Breast epithelium (tissue), 4 donors: ENCODE measurements around the gene CCDC91. TPM values are rescaled to one million over a fixed set of nuclear protein-coding genes. Genes with fewer than 3 reads are reported as not detected.

Source experiments
- DNase-seq, 2 donors: peaks; one replicate each; pipeline ENCODE4 v3.0.0-alpha.2; 2019; ENCODE audit warnings: low spot score in 2 of 2
- H3K27ac ChIP-seq, 2 donors: fragments of 200-600 bp; sonication (generic) in 1 of 2; one replicate each; pipeline ENCODE4 v1.5.1; 2016 to 2019; ENCODE audit warnings: mild to moderate bottlenecking in 1 of 2
- H3K27me3 ChIP-seq, 2 donors: fragments of 200-600 bp; sonication (generic) in 1 of 2; one replicate each; pipeline versions ENCODE4 v1.5.1 to v1.6.0; 2017 to 2019; ENCODE audit warnings: control low read depth in 1 of 2, mild to moderate bottlenecking in 1 of 2
- H3K36me3 ChIP-seq: fragments of 200-600 bp; one replicate; pipeline ENCODE4 v1.5.1; 2019
- H3K4me1 ChIP-seq, 2 donors: fragments of 200-600 bp; sonication (generic); one replicate each; pipeline ENCODE4 v1.5.1; 2016 to 2019; ENCODE audit warnings: control low read depth in 1 of 2
- H3K4me3 ChIP-seq, 3 donors: fragments of 200-600 bp; sonication (generic); 1 replicate in 2 of 3; 2 replicates in 1 of 3; pipeline ENCODE4 v1.5.1; 2016 to 2019; ENCODE audit warnings: mild to moderate bottlenecking in 3 of 3, moderate library complexity in 2 of 3
- H3K9me3 ChIP-seq, 2 donors: fragments of 200-600 bp; sonication (generic) in 1 of 2; one replicate each; pipeline ENCODE4 v1.5.1; 2016 to 2019; ENCODE audit warnings: control low read depth in 1 of 2
- CTCF ChIP-seq, 3 donors: fragments of 450-650 bp; IDR thresholded peaks; one replicate each; pipeline ENCODE4 v1.5.1; 2016 to 2017; ENCODE audit warnings: antibody characterized with exemption in 3 of 3, mild to moderate bottlenecking in 3 of 3, moderate library complexity in 3 of 3
- POLR2A ChIP-seq: fragments of 450-650 bp; IDR thresholded peaks from one replicate; pipeline ENCODE4 v1.6.1; 2016; ENCODE audit warnings: antibody characterized with exemption, mild to moderate bottlenecking, moderate library complexity
- POLR2AphosphoS5 ChIP-seq, 3 donors: sonication (generic); formaldehyde crosslinking; IDR thresholded peaks; one replicate each; pipeline ENCODE4 v1.6.1; 2017; ENCODE audit warnings: antibody characterized with exemption in 3 of 3
- intact Hi-C: fragments of 100-400 bp; cut with DNase I; formaldehyde crosslinking; loops from one replicate; pipeline ENCODE4 v1.15.1; 2023; ENCODE audit warnings: low total_unique reads
- total RNA-seq, 3 donors: library from RNA; depleted of rRNA; stranded (reverse); fragments of >200 nt; gene quantifications; one replicate each; pipeline ENCODE4 v1.1.0, GENCODE V29; 2016

Gene CCDC91
- total RNA-seq, 3 donors from 2014 or later: 45.9 to 68.9 (median 48.8) TPM

DNA sequence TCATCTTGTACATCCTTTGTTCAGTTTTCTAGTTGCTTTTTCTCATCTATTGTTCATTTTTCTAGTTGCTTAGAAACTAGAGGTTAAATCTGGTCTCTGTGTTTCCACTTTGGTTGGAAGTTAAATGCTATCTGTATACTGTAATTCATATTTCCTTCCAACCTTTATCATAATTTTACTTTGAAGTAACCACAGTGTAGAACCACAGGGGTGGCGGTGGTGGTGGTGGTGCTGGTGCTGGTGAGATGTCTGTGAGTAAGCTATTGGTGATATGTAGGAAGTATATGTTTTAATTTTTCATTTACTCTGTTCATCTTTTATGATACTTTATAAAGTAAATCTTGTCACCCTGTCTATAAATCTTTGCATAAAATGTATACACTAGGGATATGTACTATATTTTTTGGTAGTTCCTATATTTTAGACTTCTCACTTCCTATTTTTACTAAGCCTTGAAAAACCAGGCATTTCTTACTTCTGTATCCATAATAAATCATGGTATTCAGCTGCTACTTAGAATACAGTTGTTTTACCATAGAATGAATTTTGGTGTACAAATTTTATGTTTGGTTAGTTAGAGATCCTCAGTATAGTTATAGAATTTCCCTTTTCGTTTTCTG lies 31.9 kb downstream of the CCDC91 start:
- no peak overlapping the region for H3K27ac ChIP-seq
- intact Hi-C loops: no loop called here
- no peak for DNase-seq
- H3K27me3 ChIP-seq: no peaks in the 10 kb centered on the region
- H3K9me3 ChIP-seq: peaks cover 0 to 8% of the 10 kb centered on the region in 2 donors
- no peak for TF ChIP-seq CTCF (IDR thresholded peaks at IDR 0.05)
- TF ChIP-seq POLR2A: no peak
- TF ChIP-seq POLR2AphosphoS5 (IDR thresholded peaks at IDR 0.05): no peak
- H3K4me3 ChIP-seq: no peak overlapping the region
- no peaks in the 10 kb centered on the region for H3K36me3 ChIP-seq
- no peaks in the 10 kb centered on the region for H3K4me1 ChIP-seq

DNA sequence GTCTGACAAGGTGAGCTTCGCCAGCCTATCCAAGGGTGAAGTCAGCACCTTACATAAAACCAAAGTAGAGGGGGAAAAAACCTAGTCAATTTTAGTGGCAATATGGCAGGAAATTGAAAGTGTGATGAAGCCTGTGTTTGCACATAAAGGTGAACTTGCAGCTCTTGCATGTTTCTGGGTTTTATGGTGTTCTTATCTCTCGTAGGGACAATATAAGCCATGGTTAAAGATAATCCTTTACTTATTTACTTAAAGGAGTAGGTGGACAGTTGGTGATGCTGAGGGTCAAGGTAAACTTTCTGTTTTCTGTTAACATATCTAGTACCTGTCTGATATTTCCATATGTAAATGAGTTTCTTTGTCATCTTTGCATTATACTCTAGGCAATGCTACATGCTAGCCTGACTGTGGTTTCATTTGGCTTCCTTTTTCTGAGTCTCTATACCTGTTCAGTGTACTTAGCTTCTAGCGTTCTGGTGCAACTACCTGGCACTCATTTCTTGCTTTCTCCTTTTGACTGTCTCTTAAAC lies 32.8 kb downstream of the CCDC91 start:
- intact Hi-C loops: no loop called here
- no peak overlapping the region for H3K4me3 ChIP-seq
- TF ChIP-seq POLR2A (no peak), CTCF (IDR thresholded peaks at IDR 0.05) (no peak), POLR2AphosphoS5 (IDR thresholded peaks at IDR 0.05) (no peak)

GRCh38 chr12:28223858-28224257 lies 33.6 kb downstream of the CCDC91 start:
- Histone ChIP-seq H3K27me3 (no peaks in the 10 kb centered on the region), H3K27ac (no peak overlapping the region), H3K9me3 (peaks cover 0 to 2% of the 10 kb centered on the region in 2 donors), H3K4me1 (no peaks in the 10 kb centered on the region), H3K4me3 (no peak overlapping the region), H3K36me3 (no peaks in the 10 kb centered on the region)
- TF ChIP-seq POLR2AphosphoS5 (IDR thresholded peaks at IDR 0.05) (no peak), POLR2A (no peak), CTCF (IDR thresholded peaks at IDR 0.05) (no peak)
- no peak for DNase-seq
- intact Hi-C loops: no loop called here

More for the DNA sequence above, 32.8 kb downstream of the CCDC91 start:
- DNase-seq: no peak
- no peaks in the 10 kb centered on the region for H3K4me1 ChIP-seq
- H3K27ac ChIP-seq: no peak overlapping the region
- H3K27me3 ChIP-seq: no peaks in the 10 kb centered on the region
- H3K9me3 ChIP-seq: peaks cover 0 to 8% of the 10 kb centered on the region in 2 donors
- no peaks in the 10 kb centered on the region for H3K36me3 ChIP-seq

- H3K9me3 ChIP-seq: no peaks in the 10 kb centered on the region
- H3K4me1 ChIP-seq: no peaks in the 10 kb centered on the region
- no peak overlapping the region for H3K4me3 ChIP-seq
- TF ChIP-seq POLR2AphosphoS5 (IDR thresholded peaks at IDR 0.05): no peak
- TF ChIP-seq POLR2A: no peak
- TF ChIP-seq CTCF (IDR thresholded peaks at IDR 0.05): no peak
- DNase-seq: no peak
- intact Hi-C loops: no loop called here
- no peaks in the 10 kb centered on the region for H3K36me3 ChIP-seq
- H3K27me3 ChIP-seq: no peaks in the 10 kb centered on the region
- no peak overlapping the region for H3K27ac ChIP-seq
Observed at GRCh38 chr12:28226705-28227104, 36.4 kb downstream of the CCDC91 start.

GRCh38 chr12:28227251-28227650 lies 37.0 kb downstream of the CCDC91 start:
- Histone ChIP-seq H3K27me3 (no peaks in the 10 kb centered on the region), H3K27ac (no peak overlapping the region)
- intact Hi-C loops: no loop called here

More at GRCh38 chr12:28227251-28227650, 37.0 kb downstream of the CCDC91 start:
- no peaks in the 10 kb centered on the region for H3K4me1 ChIP-seq
- H3K9me3 ChIP-seq: no peaks in the 10 kb centered on the region
- DNase-seq: no peak
- H3K36me3 ChIP-seq: no peaks in the 10 kb centered on the region
- H3K4me3 ChIP-seq: no peak overlapping the region
- no peak for TF ChIP-seq CTCF (IDR thresholded peaks at IDR 0.05)
- TF ChIP-seq POLR2AphosphoS5 (IDR thresholded peaks at IDR 0.05): no peak
- no peak for TF ChIP-seq POLR2A
